ENCODE results near the gene ZNF644.
"Not testable (repeated sequence)": the region's sequence is repeated elsewhere in the genome, so short reads cannot be mapped to it uniquely, and the experiment has no call there.

ZNF644 gene

DNA sequence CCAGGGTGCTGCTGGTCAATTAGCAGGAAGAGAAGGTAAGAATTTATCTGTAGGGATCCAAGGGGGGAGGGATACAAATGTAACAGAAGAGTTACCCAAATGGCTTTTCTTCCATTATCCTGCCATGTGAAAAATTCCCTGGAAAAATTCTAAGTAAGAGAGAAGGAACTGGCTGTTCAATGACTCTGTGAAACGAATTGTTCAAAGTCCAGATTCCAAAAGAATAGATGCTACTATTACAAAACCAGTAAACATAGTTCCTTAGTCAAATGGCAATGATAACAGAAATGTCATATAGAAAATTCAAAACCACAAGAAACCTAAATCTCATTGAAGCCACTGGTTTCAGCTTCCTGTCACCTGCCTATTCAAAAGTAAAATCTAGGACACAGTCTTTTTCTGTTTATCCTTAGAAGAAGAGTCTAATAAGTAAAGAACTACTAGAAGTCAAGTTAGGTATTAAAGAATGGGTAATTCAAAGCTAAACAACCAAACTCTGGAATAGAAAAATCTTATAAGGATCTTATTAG, 102.6 kb downstream of the ZNF644 start:
- Mint-ChIP-seq H3K27me3 (ENCODE audit: low read depth, poor library complexity) (no peaks in the 10 kb centered on the region), H3K36me3 (ENCODE audit: low read depth) (peaks cover 36% of the 10 kb centered on the region), H3K27ac (no peak overlapping the region), H3K4me3 (no peak overlapping the region), H3K9me3 (no peaks in the 10 kb centered on the region), H3K4me1 (no peaks in the 10 kb centered on the region)
- TF ChIP-seq, protein P1, sequence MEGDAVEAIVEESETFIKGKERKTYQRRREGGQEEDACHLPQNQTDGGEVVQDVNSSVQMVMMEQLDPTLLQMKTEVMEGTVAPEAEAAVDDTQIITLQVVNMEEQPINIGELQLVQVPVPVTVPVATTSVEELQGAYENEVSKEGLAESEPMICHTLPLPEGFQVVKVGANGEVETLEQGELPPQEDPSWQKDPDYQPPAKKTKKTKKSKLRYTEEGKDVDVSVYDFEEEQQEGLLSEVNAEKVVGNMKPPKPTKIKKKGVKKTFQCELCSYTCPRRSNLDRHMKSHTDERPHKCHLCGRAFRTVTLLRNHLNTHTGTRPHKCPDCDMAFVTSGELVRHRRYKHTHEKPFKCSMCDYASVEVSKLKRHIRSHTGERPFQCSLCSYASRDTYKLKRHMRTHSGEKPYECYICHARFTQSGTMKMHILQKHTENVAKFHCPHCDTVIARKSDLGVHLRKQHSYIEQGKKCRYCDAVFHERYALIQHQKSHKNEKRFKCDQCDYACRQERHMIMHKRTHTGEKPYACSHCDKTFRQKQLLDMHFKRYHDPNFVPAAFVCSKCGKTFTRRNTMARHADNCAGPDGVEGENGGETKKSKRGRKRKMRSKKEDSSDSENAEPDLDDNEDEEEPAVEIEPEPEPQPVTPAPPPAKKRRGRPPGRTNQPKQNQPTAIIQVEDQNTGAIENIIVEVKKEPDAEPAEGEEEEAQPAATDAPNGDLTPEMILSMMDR (IDR thresholded peaks at IDR 0.05), result no peak
- DNase-seq, result no peak

DNA sequence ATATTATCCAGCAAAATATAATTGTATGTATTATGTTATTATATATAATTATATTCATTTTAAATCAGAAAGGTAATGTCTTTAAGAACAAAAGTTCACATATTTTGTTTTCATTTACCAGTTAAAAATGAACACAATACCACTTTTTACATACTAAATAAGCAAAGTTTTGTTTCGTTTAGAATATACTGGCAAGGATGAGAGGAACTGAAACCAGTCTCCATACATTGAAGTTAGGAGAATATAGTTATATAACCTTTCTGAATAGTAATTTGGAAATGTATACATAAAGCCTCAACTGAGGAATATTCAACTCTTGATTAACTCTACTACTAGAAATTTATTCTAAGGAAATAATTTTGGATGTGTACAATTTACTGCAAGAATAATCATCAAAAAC, 110.5 kb downstream of the ZNF644 start:
- H3K27me3 Mint-ChIP-seq (ENCODE audit: low read depth, poor library complexity), result no peaks in the 10 kb centered on the region
- H3K36me3 Mint-ChIP-seq (ENCODE audit: low read depth), result peaks cover 78% of the 10 kb centered on the region
- H3K4me1 Mint-ChIP-seq, result no peaks in the 10 kb centered on the region
- H3K4me3 Mint-ChIP-seq, result no peak overlapping the region
- H3K9me3 Mint-ChIP-seq, result peaks cover 5% of the 10 kb centered on the region
- TF ChIP-seq, protein P1 (IDR thresholded peaks at IDR 0.05), result no peak
- no peak overlapping the region for H3K27ac Mint-ChIP-seq
- no peak for DNase-seq

DNA sequence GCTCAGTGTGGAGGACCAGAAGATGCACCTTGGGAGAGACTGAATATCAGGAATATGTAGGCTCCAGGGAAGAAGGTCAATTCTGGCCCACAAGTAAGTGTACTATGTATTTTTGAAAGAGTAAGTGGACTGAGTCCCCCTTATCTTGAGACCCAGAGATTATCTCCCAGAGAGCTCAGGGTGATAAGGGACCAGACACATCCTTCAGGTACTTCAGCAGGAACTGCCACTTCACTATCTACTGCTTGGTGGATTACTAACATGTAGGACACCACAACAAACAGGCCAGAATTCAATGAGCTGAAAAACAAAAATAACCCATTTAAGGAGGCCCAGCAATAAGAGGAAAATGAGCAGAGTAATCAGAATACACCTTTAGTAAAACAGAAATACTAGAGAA, 119.2 kb downstream of the ZNF644 start:
- peaks cover 76% of the 10 kb centered on the region for H3K36me3 Mint-ChIP-seq (ENCODE audit: low read depth)
- no peaks in the 10 kb centered on the region for H3K9me3 Mint-ChIP-seq
- H3K27ac Mint-ChIP-seq, result no peak overlapping the region
- no peaks in the 10 kb centered on the region for H3K27me3 Mint-ChIP-seq (ENCODE audit: low read depth, poor library complexity)
- H3K4me1 Mint-ChIP-seq, result peaks cover 5% of the 10 kb centered on the region
- TF ChIP-seq, protein P1 (IDR thresholded peaks at IDR 0.05), result no peak
- no peak overlapping the region for H3K4me3 Mint-ChIP-seq
- no peak for DNase-seq

DNA sequence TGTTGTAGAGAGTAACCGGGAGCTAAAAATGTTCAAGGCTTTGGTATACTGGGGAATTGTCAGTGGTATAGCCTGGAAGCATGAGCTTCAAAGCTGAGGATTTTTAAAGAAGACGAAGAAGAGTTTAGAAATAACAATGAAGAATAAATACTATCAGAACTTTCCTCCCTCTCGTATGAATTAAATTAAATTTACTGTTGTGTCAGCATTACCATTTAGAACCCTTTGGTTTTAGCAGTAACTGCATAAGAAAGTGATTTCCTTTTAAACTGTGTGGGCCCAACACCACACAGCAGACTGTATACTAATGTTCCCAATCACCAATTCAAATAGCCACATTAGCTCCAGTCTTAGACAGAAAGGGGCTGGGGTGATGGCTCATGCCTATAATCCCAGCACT, 122.6 kb downstream of the ZNF644 start:
- Mint-ChIP-seq H3K27me3 (ENCODE audit: low read depth, poor library complexity) (no peaks in the 10 kb centered on the region), H3K27ac (no peak overlapping the region), H3K36me3 (ENCODE audit: low read depth) (peaks cover 88% of the 10 kb centered on the region), H3K4me1 (peaks cover 5% of the 10 kb centered on the region), H3K9me3 (peaks cover 16% of the 10 kb centered on the region), H3K4me3 (no peak overlapping the region)
- no peak for DNase-seq
- TF ChIP-seq, protein P1 (IDR thresholded peaks at IDR 0.05), result no peak

DNA sequence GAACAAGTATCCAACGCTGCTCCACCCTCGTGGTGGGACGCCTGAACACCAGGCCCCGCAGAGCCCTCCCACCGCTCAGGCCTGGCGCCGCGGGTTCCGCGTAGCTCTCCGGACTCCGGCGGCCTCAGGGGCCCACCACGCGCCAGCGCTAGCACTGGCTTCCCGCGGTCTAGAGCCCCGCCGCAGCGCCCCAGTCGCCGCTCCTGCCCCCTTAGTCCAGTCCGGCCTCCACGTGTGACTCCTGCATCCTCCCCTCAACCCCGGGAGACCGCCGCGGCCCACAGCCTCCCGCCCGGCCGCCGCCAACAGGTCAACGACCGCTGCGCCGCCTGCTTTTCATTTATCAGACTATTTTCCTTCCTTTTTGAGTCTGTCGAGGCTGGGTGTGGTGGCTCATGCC, 128.2 kb downstream of the ZNF644 start:
- H3K9me3 Mint-ChIP-seq, result peaks cover 45% of the 10 kb centered on the region
- H3K4me1 Mint-ChIP-seq; H3K4me3 Mint-ChIP-seq; DNase-seq; H3K27ac Mint-ChIP-seq; H3K27me3 Mint-ChIP-seq (ENCODE audit: low read depth, poor library complexity): not testable (repeated sequence)
- peaks cover 72% of the 10 kb centered on the region for H3K36me3 Mint-ChIP-seq (ENCODE audit: low read depth)

DNA sequence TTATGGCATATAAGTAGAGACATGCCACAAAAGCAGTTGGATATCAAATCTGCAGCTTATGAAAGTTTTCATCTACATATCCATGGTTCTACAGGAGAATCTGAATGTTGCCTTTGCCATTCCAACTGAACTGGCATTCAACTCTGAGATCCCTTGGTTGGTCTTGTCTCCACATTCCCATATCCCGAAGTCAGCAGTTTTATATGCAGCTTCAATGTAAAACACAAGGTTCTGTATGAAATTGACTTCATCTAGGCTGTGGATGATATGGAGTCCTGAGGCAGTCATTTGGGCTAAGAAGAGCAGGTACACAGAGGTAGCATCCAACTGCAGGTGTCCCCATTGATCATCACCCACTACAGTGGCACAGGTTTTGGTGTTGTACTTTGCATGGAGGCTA, 129.0 kb downstream of the ZNF644 start:
- not testable (repeated sequence) for H3K4me3 Mint-ChIP-seq; DNase-seq; H3K4me1 Mint-ChIP-seq; H3K27ac Mint-ChIP-seq; H3K27me3 Mint-ChIP-seq (ENCODE audit: low read depth, poor library complexity)
- peaks cover 67% of the 10 kb centered on the region for H3K36me3 Mint-ChIP-seq (ENCODE audit: low read depth)
- peaks cover 45% of the 10 kb centered on the region for H3K9me3 Mint-ChIP-seq

DNA sequence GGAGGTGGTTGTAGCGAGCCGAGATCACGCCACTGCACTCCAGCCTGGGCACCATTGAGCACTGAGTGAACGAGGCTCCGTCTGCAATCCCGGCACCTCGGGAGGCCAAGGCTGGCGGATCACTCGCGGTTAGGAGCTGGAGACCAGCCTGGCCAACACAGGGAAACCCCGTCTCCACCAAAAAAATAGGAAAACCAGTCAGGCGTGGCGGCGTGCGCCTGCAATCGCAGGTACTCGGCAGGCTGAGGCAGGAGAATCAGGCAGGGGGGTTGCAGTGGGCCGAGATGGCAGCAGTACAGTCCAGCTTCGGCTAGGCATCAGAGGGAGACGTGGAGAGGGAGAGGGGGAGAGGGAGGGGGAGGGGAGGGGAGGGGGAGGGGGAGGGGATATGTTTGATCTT, 129.6 kb downstream of the ZNF644 start:
- DNase-seq; H3K4me3 Mint-ChIP-seq; H3K27me3 Mint-ChIP-seq (ENCODE audit: low read depth, poor library complexity); H3K27ac Mint-ChIP-seq; H3K4me1 Mint-ChIP-seq: not testable (repeated sequence)
- peaks cover 60% of the 10 kb centered on the region for H3K36me3 Mint-ChIP-seq (ENCODE audit: low read depth)
- H3K9me3 Mint-ChIP-seq, result peaks cover 45% of the 10 kb centered on the region

DNA sequence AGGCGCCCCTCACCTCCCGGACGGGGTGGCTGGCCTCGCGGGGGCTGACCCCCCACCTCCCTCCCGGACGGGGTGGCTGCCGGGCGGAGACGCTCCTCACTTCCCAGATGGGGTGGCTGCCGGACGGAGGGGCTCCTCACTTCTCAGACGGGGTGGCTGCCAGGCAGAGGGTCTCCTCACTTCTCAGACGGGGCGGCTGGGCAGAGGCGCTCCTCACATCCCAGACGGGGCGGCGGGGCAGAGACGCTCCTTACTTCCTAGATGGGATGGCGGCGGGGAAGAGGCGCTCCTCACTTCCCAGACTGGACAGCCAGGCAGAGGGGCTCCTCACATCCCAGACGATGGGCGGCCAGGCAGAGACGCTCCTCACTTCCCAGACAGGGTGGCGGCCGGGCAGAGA, 130.1 kb downstream of the ZNF644 start:
- H3K4me1 Mint-ChIP-seq; DNase-seq; H3K4me3 Mint-ChIP-seq; H3K27ac Mint-ChIP-seq; H3K27me3 Mint-ChIP-seq (ENCODE audit: low read depth, poor library complexity): not testable (repeated sequence)
- Mint-ChIP-seq H3K9me3 (peaks cover 49% of the 10 kb centered on the region), H3K36me3 (ENCODE audit: low read depth) (peaks cover 59% of the 10 kb centered on the region)
